Measurements from ENCODE around the gene CRAT.

CRAT gene

GRCh38 chr9:129105857-129106694, 4.5 kb downstream of the CRAT start:
- no peak for DNase-seq (ENCODE audit: low read depth)
- in situ Hi-C loops (cut with HindIII; ENCODE audit: low sequenced_read_pairs) = no loop called here
- H3K4me3 ChIP-seq (ENCODE audit: low read depth, low read length) = no peak overlapping the region
- TF ChIP-seq CTCF (IDR thresholded peaks at IDR 0.05; ENCODE audit: low read depth, low read length, missing control alignments) = no peak

DNA sequence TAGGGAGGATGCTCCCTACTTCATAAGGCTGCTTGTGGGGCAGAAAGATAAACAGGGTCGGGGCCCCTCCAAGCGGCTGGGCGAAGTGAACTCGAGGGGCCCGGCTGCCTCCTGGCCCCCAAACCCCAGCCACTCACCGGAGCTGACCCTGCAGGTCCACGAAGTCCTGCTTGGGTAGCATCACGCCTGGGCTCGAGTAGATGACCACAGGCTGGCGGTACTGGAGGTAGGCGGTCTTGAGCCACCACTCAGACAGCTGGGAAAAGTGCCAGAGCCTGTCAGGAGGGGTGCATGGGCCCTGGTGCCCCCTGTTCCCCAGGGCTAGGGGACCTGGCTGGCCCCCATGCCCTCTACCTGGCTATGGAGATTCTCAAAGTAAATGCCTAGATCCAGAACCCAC, 6.5 kb downstream of the CRAT start:
- in situ Hi-C loops (cut with HindIII; ENCODE audit: low sequenced_read_pairs) = no loop called here
- TF ChIP-seq CTCF (IDR thresholded peaks at IDR 0.05; ENCODE audit: low read depth, low read length, missing control alignments) = no peak

DNA sequence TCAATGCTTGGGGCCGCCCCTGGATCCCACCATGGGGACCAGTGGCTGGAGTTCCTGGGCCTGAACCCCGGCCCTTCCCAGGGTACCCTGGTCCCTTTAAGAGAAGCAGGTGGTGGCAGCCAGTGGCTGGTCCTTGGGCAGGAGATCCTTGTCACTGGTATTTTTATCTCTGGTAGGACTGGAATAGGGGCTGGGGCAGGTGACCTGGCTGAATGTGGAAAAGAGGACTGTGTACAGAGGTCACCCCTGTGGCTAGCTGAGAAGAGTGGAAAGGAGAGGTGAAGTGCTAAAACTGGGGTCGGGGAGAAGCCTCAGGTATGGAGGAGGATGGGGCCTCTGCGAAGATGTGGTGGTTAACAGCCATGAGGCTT, 7.0 kb downstream of the CRAT start:
- in situ Hi-C loops (cut with HindIII; ENCODE audit: low sequenced_read_pairs) = no loop called here
- H3K4me3 ChIP-seq (ENCODE audit: low read depth, low read length) = no peak overlapping the region
- no peak for TF ChIP-seq CTCF (IDR thresholded peaks at IDR 0.05; ENCODE audit: low read depth, low read length, missing control alignments)
- DNase-seq (ENCODE audit: low read depth) = no peak

More for the DNA sequence above, 6.5 kb downstream of the CRAT start:
- H3K4me3 ChIP-seq (ENCODE audit: low read depth, low read length) = no peak overlapping the region
- no peak for DNase-seq (ENCODE audit: low read depth)

- peak; percentile 63 for TF ChIP-seq CTCF (IDR thresholded peaks at IDR 0.05; ENCODE audit: low read depth, low read length, missing control alignments)
- in situ Hi-C loops (cut with HindIII; ENCODE audit: low sequenced_read_pairs) = no loop called here
- H3K4me3 ChIP-seq (ENCODE audit: low read depth, low read length) = no peak overlapping the region
- no peak for DNase-seq (ENCODE audit: low read depth)
Observed at GRCh38 chr9:129102791-129103594, 7.6 kb downstream of the CRAT start.

DNA sequence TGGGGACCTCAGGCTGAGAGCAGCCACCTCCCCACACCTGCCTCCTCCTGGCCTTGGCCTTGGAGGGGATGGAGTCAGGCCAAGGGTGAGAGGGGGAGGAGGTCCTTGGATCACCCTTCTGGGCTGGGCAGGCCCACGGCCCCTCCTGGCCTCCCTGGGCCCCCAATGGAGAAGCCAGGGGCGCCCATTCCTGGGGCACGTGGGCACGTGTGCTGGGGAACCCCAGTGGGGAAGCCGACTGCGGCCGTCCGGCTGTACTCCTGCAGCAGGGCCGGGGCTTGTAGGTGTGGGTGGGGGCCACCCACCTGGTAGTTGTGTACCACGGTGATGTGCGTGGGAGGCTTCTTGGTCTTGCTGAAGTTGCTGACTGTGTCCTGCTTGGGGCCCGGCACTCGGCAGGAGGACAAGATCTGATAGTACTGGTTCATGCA, 8.5 kb downstream of the CRAT start:
- in situ Hi-C loops (cut with HindIII; ENCODE audit: low sequenced_read_pairs) = no loop called here
- H3K4me3 ChIP-seq (ENCODE audit: low read depth, low read length) = no peak overlapping the region
- no peak for DNase-seq (ENCODE audit: low read depth)
- TF ChIP-seq CTCF (IDR thresholded peaks at IDR 0.05; ENCODE audit: low read depth, low read length, missing control alignments) = no peak

DNA sequence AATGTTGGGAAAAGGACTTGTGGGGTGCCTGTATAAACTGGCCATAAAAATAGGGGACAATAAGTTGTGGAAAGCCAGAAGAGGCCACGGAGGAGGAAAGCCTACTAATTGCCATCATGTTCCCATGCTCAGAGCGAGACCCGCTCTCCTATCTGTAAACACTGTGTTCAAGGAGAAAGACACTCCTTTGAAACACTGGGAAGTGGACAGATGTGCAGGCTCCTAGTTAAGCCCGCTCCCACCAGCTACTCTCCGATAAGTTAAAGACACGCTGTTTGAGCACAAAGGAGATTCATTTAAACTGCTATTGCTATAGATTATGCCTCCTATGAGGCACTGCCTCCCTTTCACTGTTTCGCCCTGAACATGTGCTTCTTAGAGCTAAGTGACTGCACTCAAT, 9.3 kb downstream of the CRAT start:
- no peak for DNase-seq (ENCODE audit: low read depth)
- H3K4me3 ChIP-seq (ENCODE audit: low read depth, low read length) = no peak overlapping the region
- no peak for TF ChIP-seq CTCF (IDR thresholded peaks at IDR 0.05; ENCODE audit: low read depth, low read length, missing control alignments)
- in situ Hi-C loops (cut with HindIII; ENCODE audit: low sequenced_read_pairs) = no loop called here
